Osteocyte (in vitro differentiated cells): ENCODE results near the gene RIPK3. TPM values are rescaled to one million over a fixed set of nuclear protein-coding genes. Genes with fewer than 3 reads are reported as not detected.

Source experiments
- DNase-seq: peaks from one replicate; pipeline ENCODE4 v3.0.0; 2021; ENCODE audit warnings: mixed read lengths; ENCODE audit not compliant: unreplicated experiment; ENCODE audit errors: extremely low spot score
- H3K27ac Mint-ChIP-seq: one replicate; pipeline ENCODE4 v1.8.0; 2021; ENCODE audit warnings: mild to moderate bottlenecking, mixed read lengths; ENCODE audit not compliant: unreplicated experiment
- H3K27me3 Mint-ChIP-seq: one replicate; pipeline ENCODE4 v1.8.0; 2021; ENCODE audit warnings: mixed read lengths; ENCODE audit not compliant: unreplicated experiment
- H3K36me3 Mint-ChIP-seq: one replicate; pipeline ENCODE4 v1.8.0; 2021; ENCODE audit warnings: mixed read lengths; ENCODE audit not compliant: unreplicated experiment
- H3K4me1 Mint-ChIP-seq: one replicate; pipeline ENCODE4 v1.8.0; 2021; ENCODE audit warnings: mixed read lengths; ENCODE audit not compliant: unreplicated experiment
- H3K4me3 Mint-ChIP-seq: one replicate; pipeline ENCODE4 v1.8.0; 2021; ENCODE audit warnings: mild to moderate bottlenecking, moderate library complexity, mixed read lengths; ENCODE audit not compliant: unreplicated experiment
- H3K9me3 Mint-ChIP-seq: one replicate; pipeline ENCODE4 v1.8.0; 2021; ENCODE audit warnings: mixed read lengths; ENCODE audit not compliant: unreplicated experiment
- CTCF ChIP-seq: fragments of 200-600 bp; sonication (generic); IDR thresholded peaks from 2 replicates; pipeline ENCODE4 v1.5.0; 2021; ENCODE audit warnings: antibody characterized with exemption, mild to moderate bottlenecking, moderate library complexity
- total RNA-seq: library from RNA; stranded (reverse); gene quantifications from 2 replicates; pipeline ENCODE4 v1.2.1, GENCODE V29; 2021

The RIPK3 gene
- total RNA-seq, 1 donor from 2014 or later, result 0.78 TPM

- no peaks in the 10 kb centered on the region for H3K36me3 Mint-ChIP-seq
- H3K27me3 Mint-ChIP-seq, result peaks cover 6% of the 10 kb centered on the region
- TF ChIP-seq CTCF, result no peak
- H3K27ac Mint-ChIP-seq, result no peak overlapping the region
- DNase-seq, result no peak
- H3K4me3 Mint-ChIP-seq, result no peak overlapping the region
- H3K4me1 Mint-ChIP-seq, result peaks cover 11% of the 10 kb centered on the region
- no peaks in the 10 kb centered on the region for H3K9me3 Mint-ChIP-seq
Measured at GRCh38 chr14:24315243-24315806, 24.5 kb downstream of the RIPK3 start.

- Mint-ChIP-seq H3K9me3 (no peaks in the 10 kb centered on the region), H3K36me3 (no peaks in the 10 kb centered on the region), H3K27me3 (no peaks in the 10 kb centered on the region), H3K4me1 (peaks cover 11% of the 10 kb centered on the region), H3K27ac (no peak overlapping the region), H3K4me3 (no peak overlapping the region)
- DNase-seq, result no peak
- no peak for TF ChIP-seq CTCF
Measured at GRCh38 chr14:24314377-24315193, 25.2 kb downstream of the RIPK3 start.

- Mint-ChIP-seq H3K27ac (no peak overlapping the region), H3K27me3 (no peaks in the 10 kb centered on the region), H3K36me3 (peaks cover 3% of the 10 kb centered on the region), H3K4me3 (no peak overlapping the region), H3K4me1 (peaks cover 11% of the 10 kb centered on the region), H3K9me3 (no peaks in the 10 kb centered on the region)
- no peak for DNase-seq
- no peak for TF ChIP-seq CTCF
Measured at GRCh38 chr14:24313913-24314312, 25.9 kb downstream of the RIPK3 start.

GRCh38 chr14:24312736-24313507 lies 26.9 kb downstream of the RIPK3 start:
- H3K36me3 Mint-ChIP-seq, result peaks cover 3% of the 10 kb centered on the region
- no peaks in the 10 kb centered on the region for H3K27me3 Mint-ChIP-seq
- H3K4me3 Mint-ChIP-seq, result no peak overlapping the region
- peaks cover 13% of the 10 kb centered on the region for H3K4me1 Mint-ChIP-seq
- TF ChIP-seq CTCF, result no peak
- no peaks in the 10 kb centered on the region for H3K9me3 Mint-ChIP-seq
- no peak overlapping the region for H3K27ac Mint-ChIP-seq
- DNase-seq, result no peak
